Measurements from ENCODE around the gene CDH18.
"Not testable (repeated sequence)": the region's sequence is repeated elsewhere in the genome, so short reads cannot be mapped to it uniquely, and the experiment has no call there.

Gene CDH18

DNA sequence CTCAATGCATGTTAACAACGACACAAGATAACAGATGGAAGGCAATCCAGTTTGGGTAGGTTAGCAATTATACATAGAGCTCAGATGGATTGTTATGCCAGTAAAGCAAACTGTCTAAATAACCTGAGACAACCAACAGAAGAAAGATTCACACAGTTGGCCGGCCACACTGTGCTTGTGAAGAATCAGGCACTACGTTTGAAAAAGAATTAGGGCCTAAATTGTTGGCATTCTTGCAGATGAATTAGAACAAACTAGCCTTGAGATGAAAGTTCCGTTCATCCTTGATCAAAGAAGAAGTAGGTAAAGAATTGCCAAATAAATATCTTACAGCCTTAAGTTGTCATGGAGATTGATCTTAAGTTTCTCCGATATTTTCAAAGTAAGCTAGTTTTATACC, 210.6 kb downstream of the CDH18 start:
- no peak overlapping the region for H3K27ac ChIP-seq (ENCODE audit: low read length)
- H3K9me3 ChIP-seq (ENCODE audit: control insufficient read depth in 1 of 2, low read length in 2 of 2), result no peaks in the 10 kb centered on the region
- H3K27me3 ChIP-seq (ENCODE audit: low read depth, low read length), result no peaks in the 10 kb centered on the region
- no peaks in the 10 kb centered on the region for H3K36me3 ChIP-seq (ENCODE audit: control insufficient read depth in 1 of 2, insufficient read depth in 2 of 2, low read length in 2 of 2)
- H3K4me3 ChIP-seq (ENCODE audit: low read depth in 1 of 2, low read length in 2 of 2), result no peak overlapping the region
- H3K4me1 ChIP-seq (ENCODE audit: control insufficient read depth in 1 of 2, insufficient read depth in 2 of 2, low read length in 2 of 2), result no peaks in the 10 kb centered on the region

DNA sequence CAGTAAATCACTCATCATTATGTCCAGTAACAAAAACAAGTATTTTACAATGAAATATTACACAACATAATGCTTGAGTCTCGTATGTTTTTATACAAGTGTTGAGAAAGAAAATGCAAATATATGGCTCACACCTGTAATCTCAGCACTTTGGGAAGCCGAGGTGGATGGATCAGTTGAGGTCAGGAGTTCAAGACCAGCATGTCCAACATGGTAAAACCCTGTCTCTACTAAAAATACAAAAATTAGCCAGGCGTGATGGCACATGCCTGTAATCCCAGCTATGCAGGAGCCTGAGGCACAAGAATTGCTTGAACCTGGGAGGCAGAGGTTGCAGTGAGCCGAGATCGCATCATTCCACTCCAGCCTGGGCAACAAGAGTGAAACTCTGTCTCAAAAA, 211.1 kb downstream of the CDH18 start:
- not testable (repeated sequence) for H3K27me3 ChIP-seq (ENCODE audit: low read depth, low read length); H3K4me3 ChIP-seq (ENCODE audit: low read depth in 1 of 2, low read length in 2 of 2); H3K27ac ChIP-seq (ENCODE audit: low read length); H3K9me3 ChIP-seq (ENCODE audit: control insufficient read depth in 1 of 2, low read length in 2 of 2); H3K4me1 ChIP-seq (ENCODE audit: control insufficient read depth in 1 of 2, insufficient read depth in 2 of 2, low read length in 2 of 2); H3K36me3 ChIP-seq (ENCODE audit: control insufficient read depth in 1 of 2, insufficient read depth in 2 of 2, low read length in 2 of 2)

DNA sequence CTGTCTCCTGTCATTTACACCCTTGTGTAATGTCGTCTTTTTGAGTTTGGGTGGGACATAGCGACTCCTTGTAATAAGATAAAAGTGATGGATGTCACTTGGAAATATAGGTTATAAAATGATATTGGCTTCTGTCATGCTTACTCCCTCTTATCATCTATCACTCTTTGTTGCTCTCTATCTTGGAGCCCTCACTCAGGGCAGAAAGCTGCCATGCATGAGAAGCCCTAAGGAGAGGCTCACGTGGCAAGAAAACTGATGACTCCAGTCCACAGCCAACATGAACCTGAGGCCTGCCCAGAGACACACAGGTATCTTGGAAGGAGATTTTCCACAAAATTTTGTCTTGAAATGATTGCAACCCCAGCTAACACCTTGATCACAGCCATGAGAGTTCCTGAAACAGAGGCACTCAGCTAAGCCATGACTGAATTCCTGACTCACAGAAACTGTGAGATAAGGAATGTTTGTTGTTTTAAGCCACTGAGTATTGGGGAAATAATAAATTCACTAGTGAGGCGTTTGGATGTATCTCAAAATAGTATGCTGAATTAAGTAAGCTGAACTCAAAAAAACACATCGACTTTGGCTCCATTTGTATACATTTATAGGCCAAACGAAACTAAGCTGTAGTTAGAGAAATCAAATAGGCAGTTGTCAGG, 216.7 kb downstream of the CDH18 start:
- Histone ChIP-seq H3K27me3 (ENCODE audit: low read depth, low read length) (no peaks in the 10 kb centered on the region), H3K27ac (ENCODE audit: low read length) (no peak overlapping the region), H3K4me3 (ENCODE audit: low read depth in 1 of 2, low read length in 2 of 2) (no peak overlapping the region), H3K4me1 (ENCODE audit: control insufficient read depth in 1 of 2, insufficient read depth in 2 of 2, low read length in 2 of 2) (no peaks in the 10 kb centered on the region), H3K9me3 (ENCODE audit: control insufficient read depth in 1 of 2, low read length in 2 of 2) (no peaks in the 10 kb centered on the region), H3K36me3 (ENCODE audit: control insufficient read depth in 1 of 2, insufficient read depth in 2 of 2, low read length in 2 of 2) (no peaks in the 10 kb centered on the region)

DNA sequence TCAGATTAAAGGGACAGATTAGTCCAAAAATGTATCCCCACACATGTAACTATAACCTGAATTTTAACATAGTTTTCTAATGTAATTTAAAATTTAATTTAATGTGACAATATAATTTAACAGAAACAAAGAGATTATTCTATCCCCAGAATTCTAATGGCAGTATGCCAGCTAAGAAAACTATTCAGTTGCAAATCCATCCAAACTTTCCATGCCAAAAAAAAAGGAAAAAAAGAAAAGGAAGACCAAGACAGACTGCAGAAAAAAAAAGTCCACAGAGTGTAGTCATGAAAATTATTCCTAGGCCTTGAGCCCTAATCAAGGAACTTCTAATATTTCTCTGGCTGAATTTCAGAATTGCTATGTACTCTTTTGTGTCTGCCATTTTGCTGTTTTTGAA, 217.6 kb downstream of the CDH18 start:
- Histone ChIP-seq H3K9me3 (ENCODE audit: control insufficient read depth in 1 of 2, low read length in 2 of 2) (no peaks in the 10 kb centered on the region), H3K27ac (ENCODE audit: low read length) (no peak overlapping the region), H3K27me3 (ENCODE audit: low read depth, low read length) (no peaks in the 10 kb centered on the region), H3K4me3 (ENCODE audit: low read depth in 1 of 2, low read length in 2 of 2) (no peak overlapping the region), H3K4me1 (ENCODE audit: control insufficient read depth in 1 of 2, insufficient read depth in 2 of 2, low read length in 2 of 2) (no peaks in the 10 kb centered on the region), H3K36me3 (ENCODE audit: control insufficient read depth in 1 of 2, insufficient read depth in 2 of 2, low read length in 2 of 2) (no peaks in the 10 kb centered on the region)

DNA sequence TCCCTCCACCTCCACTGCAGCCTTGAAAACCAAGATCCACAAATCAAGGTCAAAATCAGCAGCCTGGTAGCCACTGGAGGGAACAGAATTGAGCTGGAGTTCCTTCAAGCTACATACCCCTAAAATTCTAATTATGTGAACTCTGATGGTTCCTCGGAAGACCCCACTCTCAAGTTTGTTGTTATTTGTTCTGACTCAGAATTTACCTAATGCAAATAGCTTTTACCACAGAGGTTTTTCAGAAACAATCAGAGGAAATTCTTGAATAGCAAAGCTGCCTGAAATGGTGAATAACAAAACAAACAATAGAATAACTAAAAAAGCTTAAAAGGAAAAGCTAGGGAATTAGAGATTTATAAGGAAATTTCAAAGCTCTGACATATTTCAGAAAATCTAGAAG, 220.0 kb downstream of the CDH18 start:
- H3K4me3 ChIP-seq (ENCODE audit: low read depth in 1 of 2, low read length in 2 of 2), result no peak overlapping the region
- H3K27me3 ChIP-seq (ENCODE audit: low read depth, low read length), result no peaks in the 10 kb centered on the region
- H3K9me3 ChIP-seq (ENCODE audit: control insufficient read depth in 1 of 2, low read length in 2 of 2), result no peaks in the 10 kb centered on the region
- no peak overlapping the region for H3K27ac ChIP-seq (ENCODE audit: low read length)
- H3K4me1 ChIP-seq (ENCODE audit: control insufficient read depth in 1 of 2, insufficient read depth in 2 of 2, low read length in 2 of 2), result no peaks in the 10 kb centered on the region
- H3K36me3 ChIP-seq (ENCODE audit: control insufficient read depth in 1 of 2, insufficient read depth in 2 of 2, low read length in 2 of 2), result no peaks in the 10 kb centered on the region

DNA sequence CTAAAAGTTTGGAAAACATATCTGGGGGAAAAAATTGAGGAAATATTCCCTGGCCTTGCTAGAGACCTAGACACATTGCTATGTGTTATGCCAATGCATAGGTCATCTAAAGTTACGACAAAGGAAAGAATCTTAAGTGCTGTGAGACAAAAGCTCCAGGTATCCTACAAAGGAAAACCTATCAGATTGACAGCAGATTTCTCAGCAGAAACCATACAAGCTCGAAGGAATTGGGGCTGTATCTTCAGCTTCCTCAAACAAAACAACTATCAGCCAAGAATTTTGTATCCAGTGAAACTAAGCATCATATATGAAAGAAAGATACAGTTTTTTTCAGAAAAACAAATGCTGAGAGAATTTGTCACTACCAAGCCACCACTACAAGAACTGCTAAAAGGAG, 234.4 kb downstream of the CDH18 start:
- H3K27me3 ChIP-seq (ENCODE audit: low read depth, low read length), result no peaks in the 10 kb centered on the region
- H3K4me1 ChIP-seq (ENCODE audit: control insufficient read depth in 1 of 2, insufficient read depth in 2 of 2, low read length in 2 of 2), result no peaks in the 10 kb centered on the region
- no peaks in the 10 kb centered on the region for H3K36me3 ChIP-seq (ENCODE audit: control insufficient read depth in 1 of 2, insufficient read depth in 2 of 2, low read length in 2 of 2)
- H3K27ac ChIP-seq (ENCODE audit: low read length), result no peak overlapping the region
- no peak overlapping the region for H3K4me3 ChIP-seq (ENCODE audit: low read depth in 1 of 2, low read length in 2 of 2)
- peaks cover 0 to 8% of the 10 kb centered on the region in 2 donors for H3K9me3 ChIP-seq (ENCODE audit: control insufficient read depth in 1 of 2, low read length in 2 of 2)

DNA sequence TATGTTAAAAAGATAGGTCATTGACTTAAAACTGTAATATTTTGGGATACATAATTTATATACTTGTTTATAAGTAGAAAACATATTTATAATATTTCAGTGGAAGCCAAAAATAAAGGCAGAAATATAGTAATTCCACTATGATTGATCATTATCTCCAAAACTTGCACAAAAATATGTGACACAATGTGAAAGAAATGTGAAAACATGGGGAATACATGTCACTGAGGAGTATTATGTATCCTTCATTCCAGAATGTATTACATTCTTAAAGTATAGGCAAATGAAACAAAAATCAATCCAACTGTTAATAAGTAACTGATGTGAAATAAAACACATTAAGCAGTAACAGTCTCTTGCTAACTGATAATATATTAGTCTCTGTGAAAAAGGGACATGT, 236.7 kb downstream of the CDH18 start:
- Histone ChIP-seq H3K4me1 (ENCODE audit: control insufficient read depth in 1 of 2, insufficient read depth in 2 of 2, low read length in 2 of 2) (no peaks in the 10 kb centered on the region), H3K27ac (ENCODE audit: low read length) (no peak overlapping the region), H3K9me3 (ENCODE audit: control insufficient read depth in 1 of 2, low read length in 2 of 2) (peaks cover 0 to 8% of the 10 kb centered on the region in 2 donors), H3K4me3 (ENCODE audit: low read depth in 1 of 2, low read length in 2 of 2) (no peak overlapping the region), H3K27me3 (ENCODE audit: low read depth, low read length) (no peaks in the 10 kb centered on the region), H3K36me3 (ENCODE audit: control insufficient read depth in 1 of 2, insufficient read depth in 2 of 2, low read length in 2 of 2) (no peaks in the 10 kb centered on the region)

DNA sequence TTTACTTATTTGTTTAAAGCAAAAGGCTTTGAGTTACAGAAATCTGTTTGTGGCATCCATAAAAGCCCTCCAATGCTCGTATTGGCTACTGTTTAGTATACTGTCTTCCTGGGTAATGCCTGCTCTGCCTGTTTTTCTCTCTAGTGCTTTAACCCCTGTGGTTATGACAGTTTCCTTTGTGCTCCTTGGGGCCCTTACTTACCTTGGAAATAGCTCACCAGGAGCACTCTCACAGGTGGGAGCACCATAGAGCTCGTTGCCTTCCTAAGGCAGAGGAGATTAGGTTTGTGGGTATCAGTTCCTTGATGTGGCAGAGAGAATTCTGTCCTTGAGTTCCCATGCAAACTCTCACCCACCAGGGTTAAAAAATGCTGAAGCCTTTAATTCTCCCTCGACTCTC, 242.8 kb downstream of the CDH18 start:
- no peaks in the 10 kb centered on the region for H3K4me1 ChIP-seq (ENCODE audit: control insufficient read depth in 1 of 2, insufficient read depth in 2 of 2, low read length in 2 of 2)
- H3K9me3 ChIP-seq (ENCODE audit: control insufficient read depth in 1 of 2, low read length in 2 of 2), result no peaks in the 10 kb centered on the region
- no peaks in the 10 kb centered on the region for H3K27me3 ChIP-seq (ENCODE audit: low read depth, low read length)
- no peak overlapping the region for H3K27ac ChIP-seq (ENCODE audit: low read length)
- no peaks in the 10 kb centered on the region for H3K36me3 ChIP-seq (ENCODE audit: control insufficient read depth in 1 of 2, insufficient read depth in 2 of 2, low read length in 2 of 2)
- H3K4me3 ChIP-seq (ENCODE audit: low read depth in 1 of 2, low read length in 2 of 2), result no peak overlapping the region

DNA sequence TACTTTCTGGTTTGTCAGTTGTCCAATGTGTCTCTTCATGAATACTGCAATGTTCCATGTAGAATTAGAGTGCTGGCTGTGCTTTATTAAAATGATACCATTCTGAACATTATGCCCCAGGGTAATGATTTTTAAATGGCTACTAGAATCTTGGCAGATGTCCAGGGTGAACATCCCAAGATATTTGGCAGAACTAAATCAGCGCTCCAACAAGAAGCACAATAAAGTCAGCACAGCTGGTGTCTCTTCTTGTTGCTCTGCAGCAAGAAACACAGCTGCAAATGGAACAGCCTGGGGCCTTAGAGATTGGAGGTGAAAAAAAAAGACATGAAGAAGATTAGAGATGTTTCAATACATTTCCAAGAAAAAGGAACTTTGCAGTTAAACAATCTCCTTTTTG, 248.3 kb downstream of the CDH18 start:
- Histone ChIP-seq H3K27me3 (ENCODE audit: low read depth, low read length) (no peaks in the 10 kb centered on the region), H3K9me3 (ENCODE audit: control insufficient read depth in 1 of 2, low read length in 2 of 2) (no peaks in the 10 kb centered on the region), H3K27ac (ENCODE audit: low read length) (no peak overlapping the region), H3K4me3 (ENCODE audit: low read depth in 1 of 2, low read length in 2 of 2) (no peak overlapping the region), H3K4me1 (ENCODE audit: control insufficient read depth in 1 of 2, insufficient read depth in 2 of 2, low read length in 2 of 2) (no peaks in the 10 kb centered on the region), H3K36me3 (ENCODE audit: control insufficient read depth in 1 of 2, insufficient read depth in 2 of 2, low read length in 2 of 2) (no peaks in the 10 kb centered on the region)

DNA sequence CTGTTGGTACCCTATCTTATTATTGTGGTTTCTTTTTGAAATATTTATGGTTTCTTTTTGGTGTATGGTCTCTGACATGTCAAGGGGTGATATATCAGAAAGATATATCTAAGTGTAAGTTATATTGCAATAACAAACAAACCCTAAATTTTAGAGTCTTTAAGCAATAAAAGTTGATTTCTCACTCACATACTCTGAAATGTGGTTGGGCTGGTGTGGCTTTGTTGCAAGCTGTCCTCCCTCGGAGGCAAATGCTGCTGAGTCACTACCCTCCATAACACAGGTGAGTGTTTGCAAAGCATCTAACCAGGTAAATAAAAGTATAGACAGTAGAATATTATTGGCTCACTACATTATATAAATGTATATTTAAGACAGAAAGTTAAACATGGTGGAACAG, 253.2 kb downstream of the CDH18 start:
- Histone ChIP-seq H3K4me3 (ENCODE audit: low read depth in 1 of 2, low read length in 2 of 2) (no peak overlapping the region), H3K9me3 (ENCODE audit: control insufficient read depth in 1 of 2, low read length in 2 of 2) (no peaks in the 10 kb centered on the region), H3K27ac (ENCODE audit: low read length) (no peak overlapping the region), H3K36me3 (ENCODE audit: control insufficient read depth in 1 of 2, insufficient read depth in 2 of 2, low read length in 2 of 2) (no peaks in the 10 kb centered on the region), H3K27me3 (ENCODE audit: low read depth, low read length) (no peaks in the 10 kb centered on the region), H3K4me1 (ENCODE audit: control insufficient read depth in 1 of 2, insufficient read depth in 2 of 2, low read length in 2 of 2) (no peaks in the 10 kb centered on the region)

DNA sequence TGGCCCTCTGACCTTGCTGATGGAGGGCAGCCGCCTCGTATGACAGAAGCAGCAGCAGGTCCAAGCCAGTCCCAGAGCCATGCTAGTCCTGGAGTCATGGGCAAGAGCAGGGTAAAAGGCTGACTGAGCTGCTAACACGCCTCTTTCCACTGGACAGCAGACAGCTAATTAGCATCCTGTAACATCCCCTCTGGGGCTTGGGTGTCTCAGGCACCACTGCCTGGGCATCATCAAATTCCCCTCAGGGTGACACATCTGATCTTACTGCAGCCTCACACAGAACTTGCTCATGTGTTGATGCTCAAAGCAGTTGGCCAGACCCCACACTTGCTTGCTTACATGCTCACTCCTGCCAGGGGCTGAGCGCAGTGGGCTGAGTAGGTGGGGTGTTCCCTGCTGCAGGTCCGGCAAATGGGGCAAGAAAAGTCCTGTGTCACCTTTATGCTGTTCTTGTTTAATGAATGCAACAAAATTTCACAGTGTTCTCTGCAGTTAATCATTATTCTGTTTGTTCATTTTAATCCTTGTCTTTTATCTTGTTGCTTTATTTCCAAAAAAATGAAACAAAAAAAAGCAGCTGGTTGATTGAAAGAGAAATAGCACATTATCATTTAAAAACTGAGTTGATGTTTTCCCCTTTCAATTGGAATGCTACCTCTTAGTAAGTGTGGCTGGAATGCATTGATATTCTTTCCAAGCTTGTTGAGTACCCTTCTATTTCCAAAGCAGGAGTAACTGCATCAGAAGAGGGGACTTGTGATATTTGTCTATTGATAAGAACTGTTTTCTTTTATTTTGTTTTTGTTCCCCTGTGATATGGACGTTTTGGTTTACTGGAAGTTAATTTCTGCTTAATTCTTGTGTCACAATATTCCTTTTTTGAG, 254.1 kb downstream of the CDH18 start:
- H3K4me3 ChIP-seq (ENCODE audit: low read depth in 1 of 2, low read length in 2 of 2), result no peak overlapping the region
- H3K27me3 ChIP-seq (ENCODE audit: low read depth, low read length), result no peaks in the 10 kb centered on the region
- no peak overlapping the region for H3K27ac ChIP-seq (ENCODE audit: low read length)
- H3K9me3 ChIP-seq (ENCODE audit: control insufficient read depth in 1 of 2, low read length in 2 of 2), result no peaks in the 10 kb centered on the region
- H3K4me1 ChIP-seq (ENCODE audit: control insufficient read depth in 1 of 2, insufficient read depth in 2 of 2, low read length in 2 of 2), result no peaks in the 10 kb centered on the region
- no peaks in the 10 kb centered on the region for H3K36me3 ChIP-seq (ENCODE audit: control insufficient read depth in 1 of 2, insufficient read depth in 2 of 2, low read length in 2 of 2)

DNA sequence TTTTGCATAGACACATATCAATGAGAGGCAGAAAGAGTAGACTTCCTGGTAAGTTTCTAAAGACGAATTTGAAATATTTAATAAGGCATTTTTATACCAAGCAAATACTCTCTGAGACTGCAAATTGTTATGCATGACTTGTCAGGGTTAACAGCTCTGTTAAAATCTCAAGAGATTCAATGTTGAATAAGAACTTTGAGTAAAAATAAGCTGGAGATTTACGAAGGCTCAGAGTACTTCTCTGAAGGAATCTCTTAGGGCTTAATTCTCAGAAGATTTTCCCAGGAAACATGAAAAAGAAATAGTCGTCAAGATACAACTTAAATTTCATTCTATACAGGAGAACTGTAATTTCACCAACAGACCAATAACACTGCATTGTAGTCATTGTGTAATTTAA, 259.4 kb downstream of the CDH18 start:
- H3K27me3 ChIP-seq (ENCODE audit: low read depth, low read length), result no peaks in the 10 kb centered on the region
- H3K27ac ChIP-seq (ENCODE audit: low read length), result no peak overlapping the region
- H3K36me3 ChIP-seq (ENCODE audit: control insufficient read depth in 1 of 2, insufficient read depth in 2 of 2, low read length in 2 of 2), result no peaks in the 10 kb centered on the region
- H3K4me1 ChIP-seq (ENCODE audit: control insufficient read depth in 1 of 2, insufficient read depth in 2 of 2, low read length in 2 of 2), result no peaks in the 10 kb centered on the region
- no peak overlapping the region for H3K4me3 ChIP-seq (ENCODE audit: low read depth in 1 of 2, low read length in 2 of 2)
- no peaks in the 10 kb centered on the region for H3K9me3 ChIP-seq (ENCODE audit: control insufficient read depth in 1 of 2, low read length in 2 of 2)

Measured in muscle layer of duodenum (tissue), 2 donors.